HG02973 (cell line): Measurements from ENCODE around the gene ZNF532.
A peak's percentile ranks its signal among the peaks of the same experiment; 100 is the strongest.

Experiments used
- ATAC-seq: cut with Tn5 transposase; IDR thresholded peaks from one replicate; pipeline ENCODE4 v1.9.1; 2021; ENCODE audit warnings: moderate library complexity; ENCODE audit not compliant: unreplicated experiment

Gene ZNF532

DNA sequence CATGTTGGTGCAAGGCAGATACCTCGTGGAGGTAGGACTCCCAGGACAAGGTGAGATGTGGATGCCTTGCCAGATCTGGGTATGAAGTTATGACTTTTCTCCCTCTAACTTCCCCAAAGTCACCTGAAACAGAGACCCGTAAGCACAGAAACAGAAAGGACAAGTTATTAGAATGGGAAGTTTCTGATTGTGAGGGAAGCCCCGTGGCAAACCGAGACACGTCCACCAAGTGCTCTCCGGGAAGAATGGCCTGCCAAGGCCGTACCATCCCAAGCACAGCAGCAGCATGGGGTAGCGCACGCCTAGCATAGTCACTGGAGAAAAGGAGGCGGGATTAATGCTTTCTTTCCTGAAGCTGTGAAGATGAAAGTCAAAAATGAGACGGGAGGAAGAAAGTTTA, 110.6 kb downstream of the ZNF532 start:
- ATAC-seq, result no peak

DNA sequence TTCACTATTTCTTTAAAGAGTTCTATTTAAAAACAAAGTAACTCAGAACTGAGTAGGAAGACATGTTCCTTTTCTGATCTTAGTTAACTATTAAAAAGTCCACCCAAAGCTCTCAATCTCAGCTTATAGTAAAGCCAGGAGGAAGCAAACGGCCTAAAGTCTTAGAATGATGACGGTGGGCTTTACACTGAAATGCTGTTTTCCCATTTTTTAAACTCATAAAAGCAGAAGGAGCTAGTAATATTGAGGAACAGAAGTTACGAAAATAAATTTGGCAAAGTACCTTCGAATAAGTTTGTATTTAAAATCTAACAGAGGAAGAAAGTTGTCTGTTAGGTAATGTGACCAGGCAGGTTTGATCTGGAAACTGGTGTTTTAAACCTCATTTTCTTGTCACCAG, 111.1 kb downstream of the ZNF532 start:
- no peak for ATAC-seq

DNA sequence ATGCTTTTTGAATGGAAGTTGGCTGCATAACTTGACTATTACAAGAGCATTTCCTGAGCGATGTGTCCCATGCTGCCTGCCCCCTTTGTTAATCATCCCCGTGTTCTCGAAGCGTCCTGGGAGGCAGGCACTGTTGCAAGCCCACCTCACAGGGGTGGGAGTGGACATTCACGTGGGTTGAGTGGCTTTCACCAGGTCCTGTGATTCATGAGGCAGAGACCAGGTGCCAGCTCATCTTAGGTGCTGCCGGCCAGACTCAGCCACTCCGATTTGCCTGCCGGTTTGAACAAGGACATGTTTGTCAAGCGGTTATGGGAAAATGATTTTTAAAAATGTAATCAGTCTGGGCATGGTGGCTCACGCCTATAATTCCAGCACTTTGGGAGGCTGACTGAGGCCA, 112.5 kb downstream of the ZNF532 start:
- ATAC-seq, result no peak

DNA sequence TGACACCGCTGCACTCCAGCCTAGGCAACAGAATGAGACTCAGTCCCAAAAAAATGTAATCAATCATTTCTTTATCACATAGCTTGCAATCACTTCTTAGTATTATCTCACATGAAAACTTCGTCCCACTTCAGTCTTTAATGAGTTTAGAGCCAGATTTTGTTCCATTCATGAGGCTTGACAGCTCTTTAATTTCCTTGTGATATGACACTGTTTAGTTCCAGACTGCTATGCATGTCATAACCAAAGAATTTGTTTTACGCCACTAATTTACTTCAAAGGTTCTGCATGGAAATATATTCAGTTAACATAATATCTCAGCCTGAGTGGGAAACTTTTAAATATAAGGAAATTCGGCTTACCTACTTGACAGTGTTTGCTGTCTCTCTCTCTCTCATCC, 113.1 kb downstream of the ZNF532 start:
- ATAC-seq, result no peak

DNA sequence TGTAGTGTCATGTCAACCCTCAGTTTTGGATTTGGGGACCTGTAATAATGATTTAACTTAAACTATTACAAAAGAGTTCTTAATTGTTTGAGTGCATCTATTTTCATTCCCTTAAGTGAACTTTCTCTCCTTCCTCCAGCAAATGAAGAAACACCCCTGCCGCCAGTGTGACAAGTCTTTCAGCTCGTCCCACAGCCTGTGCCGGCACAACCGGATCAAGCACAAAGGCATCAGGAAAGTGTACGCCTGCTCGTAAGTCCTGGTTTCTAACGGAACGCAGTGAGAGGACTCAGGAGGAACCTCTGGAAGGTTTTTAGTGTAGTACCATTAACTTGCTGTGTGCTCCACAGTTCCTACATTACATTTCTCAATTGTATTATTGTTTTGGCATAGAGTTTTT, 114.2 kb downstream of the ZNF532 start:
- no peak for ATAC-seq

DNA sequence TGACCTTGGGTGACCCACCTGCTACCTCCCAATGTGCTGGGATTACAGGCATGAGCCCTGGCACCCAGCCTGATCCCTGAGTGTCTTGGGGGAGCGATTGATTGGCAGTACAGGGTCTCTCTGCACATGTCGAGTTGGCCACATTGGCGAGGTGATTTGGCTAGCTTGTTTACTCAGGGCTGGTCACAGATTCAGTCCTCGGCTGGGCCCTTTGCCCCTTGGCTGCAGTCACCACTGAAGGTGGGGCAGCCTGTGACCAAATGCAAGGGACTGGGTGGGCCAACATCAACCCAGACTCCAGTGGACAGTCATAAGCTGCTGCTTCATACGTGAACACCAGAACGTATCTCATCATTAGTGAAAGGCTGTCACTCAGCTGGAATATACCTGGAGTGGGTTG, 114.9 kb downstream of the ZNF532 start:
- no peak for ATAC-seq

DNA sequence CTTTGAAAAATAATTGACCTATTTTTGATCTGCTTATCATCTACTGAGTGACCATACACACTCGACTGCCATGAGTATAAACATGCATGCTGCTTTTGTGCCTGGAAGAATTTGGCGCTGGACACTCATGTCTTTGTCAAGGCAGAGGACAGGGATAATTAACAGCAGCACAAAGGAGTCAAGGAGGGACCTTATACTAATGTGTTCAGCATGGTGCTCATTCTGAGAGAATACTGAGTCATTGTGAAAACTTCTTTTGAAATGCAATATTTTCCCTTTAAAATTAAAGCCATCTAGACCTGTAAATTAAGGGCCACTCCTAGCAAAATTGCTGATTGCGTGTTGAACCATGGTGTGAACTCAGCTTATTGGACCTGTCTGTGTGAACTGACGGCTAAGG, 116.3 kb downstream of the ZNF532 start:
- ATAC-seq, result peak; percentile 62

DNA sequence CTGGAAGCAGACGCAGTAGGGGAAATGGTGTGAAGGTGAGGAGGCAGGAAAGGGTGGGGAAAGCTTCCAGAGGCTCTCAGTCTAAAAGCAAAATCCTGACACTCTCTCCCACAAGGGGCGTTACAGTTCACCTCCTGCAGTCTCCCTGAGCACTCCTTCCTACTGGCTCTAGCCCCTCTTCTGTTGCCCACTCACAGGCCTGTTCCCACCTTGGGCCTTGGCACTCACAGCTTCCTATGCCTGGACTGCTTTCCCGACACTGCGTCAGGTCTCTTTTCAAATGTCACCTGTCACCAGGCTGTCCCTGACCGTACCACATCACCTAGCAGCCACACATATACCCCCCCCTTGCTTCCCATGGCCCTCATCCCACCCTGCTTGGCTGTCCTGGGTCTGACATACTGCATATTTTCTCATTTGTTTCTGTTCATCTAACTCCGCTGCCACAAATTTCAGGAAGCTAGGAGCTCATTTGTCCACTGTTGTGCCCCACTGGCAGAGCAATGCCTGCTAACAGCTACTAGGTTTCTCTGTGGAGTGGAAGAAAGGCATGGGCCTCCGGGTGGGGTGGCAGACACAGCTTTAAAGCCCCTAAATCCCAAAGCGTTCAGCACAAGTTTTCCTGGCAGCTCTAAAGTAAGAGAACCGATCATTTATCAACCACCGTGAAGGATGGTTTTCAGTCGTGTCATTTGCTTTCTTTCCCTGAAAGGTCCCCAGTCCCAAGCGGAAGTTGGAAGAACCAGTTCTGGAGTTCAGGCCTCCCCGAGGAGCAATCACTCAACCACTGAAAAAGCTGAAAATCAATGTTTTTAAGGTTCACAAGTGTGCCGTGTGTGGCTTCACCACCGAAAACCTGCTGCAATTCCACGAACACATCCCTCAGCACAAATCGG, 118.8 kb downstream of the ZNF532 start:
- no peak for ATAC-seq

DNA sequence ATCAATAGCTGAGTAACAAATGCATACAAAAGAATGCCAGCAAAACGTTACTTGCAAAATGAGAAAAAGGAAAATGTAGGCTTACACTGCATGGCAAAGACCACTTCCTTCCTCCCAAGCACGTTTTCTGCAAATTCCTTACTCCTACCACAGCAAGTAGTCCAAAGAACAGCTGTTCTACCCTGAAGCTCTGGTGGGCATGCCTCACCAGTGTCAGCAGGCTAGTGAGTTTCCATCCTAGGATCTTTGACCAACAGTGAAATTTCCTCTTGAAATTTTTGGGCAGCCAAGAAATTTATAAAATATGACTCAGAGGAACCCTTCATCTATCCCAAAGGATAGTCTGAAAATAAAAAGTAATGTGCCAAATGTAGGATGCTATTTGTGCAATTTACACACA, 123.9 kb downstream of the ZNF532 start:
- ATAC-seq, result no peak

DNA sequence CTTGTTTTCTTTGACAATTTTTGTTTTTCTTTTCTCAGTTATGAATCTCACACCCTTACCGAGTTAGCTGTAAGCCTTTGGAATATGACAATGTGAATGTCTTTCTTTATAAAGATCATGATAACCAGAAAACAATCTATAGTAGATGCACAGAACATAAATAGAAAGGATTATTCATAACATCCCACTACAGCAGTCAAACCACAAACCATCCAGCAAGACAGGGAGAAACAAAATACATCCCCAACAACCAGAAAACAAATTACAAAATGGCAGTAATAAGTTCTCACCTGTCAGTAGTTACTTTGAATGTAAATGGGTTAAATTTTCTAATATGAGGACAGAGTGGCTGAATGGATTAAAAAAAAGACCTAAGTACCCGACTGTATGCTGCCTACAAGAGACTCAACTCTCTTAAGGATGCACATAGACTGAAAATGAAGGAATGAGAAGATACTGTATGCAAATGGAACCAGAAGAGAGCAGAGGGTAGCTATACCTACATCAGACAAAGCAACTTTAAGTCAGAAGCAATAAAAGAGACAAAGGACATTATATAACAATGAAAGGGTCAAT, 124.6 kb downstream of the ZNF532 start:
- ATAC-seq, result no peak

DNA sequence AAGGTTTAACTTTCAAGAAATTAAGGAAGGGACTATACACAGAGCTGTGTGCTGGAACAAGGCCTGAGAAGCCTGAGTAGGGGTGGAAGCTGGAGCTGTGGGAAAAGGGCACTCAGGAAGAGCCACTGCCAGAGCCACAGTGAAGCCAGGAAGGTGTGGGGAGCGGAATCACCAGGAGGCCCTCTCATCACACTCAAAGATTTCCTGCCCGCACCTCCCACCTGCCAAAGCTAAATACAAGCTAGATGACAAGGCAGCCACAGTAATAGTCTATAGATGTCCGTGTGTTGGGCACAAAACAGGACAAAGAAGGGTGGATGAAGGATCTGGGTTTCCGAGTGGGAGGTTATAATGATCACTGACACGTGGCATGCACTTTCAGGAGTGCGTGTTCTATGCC, 126.0 kb downstream of the ZNF532 start:
- ATAC-seq, result no peak

DNA sequence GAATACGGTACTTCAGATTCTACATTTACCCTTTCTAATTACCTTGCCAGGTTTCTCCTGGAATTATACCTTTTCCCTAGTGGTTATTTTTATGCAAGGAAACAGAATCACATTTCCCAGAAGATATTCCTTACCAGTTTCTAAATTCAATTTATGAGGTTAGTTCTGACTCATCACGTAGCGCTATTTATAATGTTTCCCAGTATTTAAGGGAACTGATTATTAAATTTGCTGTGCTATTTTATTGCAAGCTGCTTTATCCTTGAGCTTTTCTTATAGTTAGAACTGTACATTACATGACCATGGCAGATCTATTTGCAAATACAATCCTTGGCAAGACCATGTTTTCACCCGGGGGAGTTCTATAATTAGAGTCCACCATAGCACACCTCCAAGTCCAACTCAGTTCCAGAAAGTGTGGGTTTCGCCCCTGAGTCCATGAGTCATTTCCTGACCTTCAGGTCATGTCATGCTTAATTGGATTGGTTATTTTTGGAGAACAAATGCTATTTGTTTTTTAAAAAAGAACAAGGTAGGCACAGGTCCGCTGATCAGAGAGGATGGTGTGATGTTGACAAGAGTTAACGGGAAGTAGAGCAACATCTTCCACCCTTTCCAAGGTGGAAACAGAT, 126.6 kb downstream of the ZNF532 start:
- ATAC-seq, result peak; percentile 85

DNA sequence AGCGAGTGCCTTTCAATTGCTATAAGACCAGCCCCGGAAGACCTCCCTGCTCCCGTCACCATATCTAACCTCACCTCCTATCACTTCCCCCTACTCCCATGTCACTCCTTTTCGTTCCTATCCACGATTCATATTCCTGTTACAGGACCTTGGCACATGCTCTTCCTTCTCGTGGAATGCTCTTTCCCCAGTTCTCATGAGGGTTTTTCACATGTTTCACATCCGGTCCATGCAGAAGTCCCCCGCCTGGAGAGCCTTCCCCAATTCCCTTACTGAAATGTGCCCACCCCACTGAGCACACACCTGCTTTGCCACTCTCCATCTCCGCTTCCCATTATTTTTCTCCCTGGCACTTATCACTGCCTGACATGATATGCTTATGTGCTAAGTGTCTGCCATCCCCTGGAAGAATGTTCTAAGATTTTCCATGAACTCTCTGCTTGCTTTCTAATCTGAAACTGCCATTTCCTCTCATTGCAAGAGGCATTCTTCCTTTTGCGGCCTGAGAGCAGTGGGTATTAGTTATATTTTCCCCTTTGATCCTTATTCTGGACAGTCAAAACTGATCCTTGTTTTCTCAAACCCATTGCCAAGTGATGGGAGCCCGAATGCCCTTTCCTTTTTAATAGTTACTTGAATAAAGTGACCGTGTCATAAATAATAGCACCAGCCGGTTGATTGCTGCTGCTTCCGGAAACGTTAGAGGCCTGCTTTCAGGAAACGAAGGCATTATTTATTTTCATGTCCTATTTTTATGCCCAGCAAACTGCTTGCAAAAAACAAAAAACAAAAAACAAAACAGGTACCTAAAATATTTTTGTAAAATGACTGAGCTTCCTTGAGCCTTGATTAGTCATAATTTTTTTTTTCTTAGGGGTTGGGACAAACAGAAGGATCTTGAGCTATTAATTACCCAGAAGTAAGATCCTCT, 127.9 kb downstream of the ZNF532 start:
- no peak for ATAC-seq

DNA sequence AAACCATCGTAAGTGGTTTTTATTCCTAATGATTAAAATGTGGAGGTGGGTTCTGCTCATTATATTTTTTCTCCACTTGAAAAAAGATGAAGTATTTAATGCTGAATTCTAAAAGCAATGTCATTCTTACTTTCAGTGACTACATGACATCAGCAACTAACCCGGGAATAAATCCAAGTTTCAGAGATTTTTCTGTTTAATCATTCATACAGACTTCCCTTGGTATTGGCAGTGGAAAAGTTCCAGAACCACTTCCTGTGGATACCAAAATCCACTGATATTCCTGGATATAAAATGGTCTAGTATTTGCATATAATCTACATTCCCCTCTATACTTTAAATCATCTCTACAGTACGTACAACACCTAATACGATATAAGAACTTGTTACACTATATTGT, 128.6 kb downstream of the ZNF532 start:
- ATAC-seq, result no peak

DNA sequence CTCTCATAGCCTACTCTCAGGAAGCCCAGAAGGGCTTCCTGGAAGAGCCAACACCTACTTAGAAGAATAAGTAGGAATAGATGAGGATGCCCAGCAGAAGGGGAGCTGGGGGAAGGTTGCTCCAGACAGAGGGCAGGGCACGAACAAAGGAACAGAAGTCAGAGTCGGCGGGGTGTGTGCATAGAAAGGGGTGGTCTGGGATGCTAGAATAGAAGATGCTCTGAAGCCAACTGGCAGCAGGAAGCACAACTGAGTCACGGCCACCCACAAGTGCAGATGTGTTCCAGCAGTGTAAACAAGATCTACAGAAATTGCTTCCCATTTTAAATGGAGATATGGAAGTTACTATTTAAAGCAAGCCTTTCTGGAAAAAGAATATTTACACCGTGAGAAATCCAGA, 131.0 kb downstream of the ZNF532 start:
- ATAC-seq, result no peak

DNA sequence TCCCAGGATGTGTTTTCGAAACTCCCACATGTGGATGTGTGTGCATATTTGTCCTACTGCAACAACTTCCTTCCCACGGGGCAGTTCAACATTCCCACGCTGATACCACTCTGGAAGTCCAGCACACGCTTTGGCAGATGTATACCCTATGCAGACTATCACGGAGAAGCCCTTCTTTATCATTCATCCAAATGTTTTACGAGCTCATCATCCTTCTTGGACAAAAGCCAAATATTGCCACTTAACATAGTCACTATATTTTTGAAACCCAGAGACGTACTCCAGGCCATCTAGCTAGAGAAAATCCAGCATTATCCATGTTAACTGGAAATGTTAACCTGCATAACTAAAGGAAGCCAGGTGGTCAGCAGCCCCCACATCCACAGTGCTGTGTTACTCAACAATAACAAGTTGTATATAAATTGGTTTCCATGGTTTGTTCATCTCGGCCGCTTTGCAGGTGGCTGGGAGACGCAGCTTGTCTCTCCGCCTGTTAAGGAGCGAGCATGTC, 131.5 kb downstream of the ZNF532 start:
- ATAC-seq, result no peak

DNA sequence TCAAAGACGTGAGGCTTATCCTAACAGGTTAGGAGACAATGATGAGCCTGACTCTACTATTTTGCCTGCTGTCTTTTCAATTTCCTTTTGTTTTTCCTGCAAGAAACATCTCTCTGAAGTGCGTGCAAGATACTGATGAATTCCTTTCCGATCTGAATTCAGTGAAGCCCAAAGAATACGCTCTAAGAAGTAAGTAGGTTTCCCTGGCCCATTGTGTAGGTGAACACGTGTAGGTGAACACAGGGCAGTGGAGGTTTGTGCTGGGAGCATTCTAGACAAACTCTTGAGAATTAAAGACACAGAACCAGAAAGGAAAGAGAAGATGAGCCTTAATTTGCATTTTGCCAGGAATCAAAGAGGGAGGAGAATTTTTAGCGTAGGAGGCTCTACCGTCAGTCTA, 132.0 kb downstream of the ZNF532 start:
- no peak for ATAC-seq

DNA sequence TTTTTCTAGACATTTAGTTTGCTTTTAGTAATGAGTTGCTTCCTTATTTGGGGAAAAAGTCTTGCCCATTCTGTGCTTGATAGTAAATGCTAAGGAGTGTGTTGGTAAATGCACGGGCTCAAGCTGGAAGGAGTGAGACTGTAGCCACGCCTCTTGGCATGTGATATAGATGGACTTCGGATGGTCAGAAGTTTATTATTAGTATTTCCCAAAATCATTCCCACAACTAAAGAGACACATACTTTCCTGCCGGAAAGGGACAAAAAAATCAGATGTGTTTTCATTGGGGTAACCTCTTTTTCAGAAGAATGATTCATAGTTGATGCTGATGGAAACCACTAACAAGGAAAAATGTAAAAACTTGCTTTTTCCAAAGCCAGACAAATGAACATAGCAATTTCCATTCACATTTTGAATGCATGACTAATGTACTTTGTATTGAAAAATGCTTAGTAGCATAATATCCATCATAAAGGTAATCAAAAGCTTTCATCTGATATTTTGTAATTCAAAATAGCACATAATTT, 133.2 kb downstream of the ZNF532 start:
- ATAC-seq, result no peak

DNA sequence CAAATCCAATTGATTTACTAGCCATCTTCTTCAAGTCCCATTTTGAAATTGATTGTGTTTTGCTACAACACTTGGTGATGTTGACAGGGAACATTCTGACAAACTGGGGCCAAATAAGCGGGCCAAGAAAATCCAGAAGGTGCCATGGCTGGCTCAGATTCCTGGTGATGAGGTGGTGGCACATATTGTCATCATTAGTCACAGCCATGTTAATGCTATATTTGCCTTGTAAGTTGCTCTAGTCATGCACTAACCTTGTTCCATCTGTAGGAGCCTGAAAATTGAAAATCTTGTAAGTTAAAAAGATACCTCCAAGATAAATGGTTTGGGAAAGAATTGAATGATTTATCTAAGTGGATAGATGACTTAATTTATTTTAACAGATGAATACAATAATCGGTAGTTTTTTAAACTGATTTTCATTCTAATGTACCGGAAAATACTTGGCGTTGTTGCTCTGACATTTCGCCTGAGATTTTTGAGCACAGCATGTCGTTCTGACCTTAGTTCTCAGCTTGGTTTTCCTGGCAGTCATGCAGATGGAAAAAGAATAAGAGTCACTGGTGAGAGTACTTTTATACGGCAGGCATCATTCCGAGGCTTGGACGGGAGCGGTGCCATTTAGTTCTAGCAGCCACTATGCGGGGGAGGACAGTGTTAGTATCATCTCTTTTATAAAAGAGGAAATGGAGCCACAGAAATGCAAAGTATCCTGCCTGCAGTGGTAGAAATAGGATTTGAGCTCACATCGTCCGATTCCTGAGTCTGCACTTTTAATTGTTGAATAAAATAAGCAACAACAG, 133.9 kb downstream of the ZNF532 start:
- ATAC-seq, result peak; percentile 62

DNA sequence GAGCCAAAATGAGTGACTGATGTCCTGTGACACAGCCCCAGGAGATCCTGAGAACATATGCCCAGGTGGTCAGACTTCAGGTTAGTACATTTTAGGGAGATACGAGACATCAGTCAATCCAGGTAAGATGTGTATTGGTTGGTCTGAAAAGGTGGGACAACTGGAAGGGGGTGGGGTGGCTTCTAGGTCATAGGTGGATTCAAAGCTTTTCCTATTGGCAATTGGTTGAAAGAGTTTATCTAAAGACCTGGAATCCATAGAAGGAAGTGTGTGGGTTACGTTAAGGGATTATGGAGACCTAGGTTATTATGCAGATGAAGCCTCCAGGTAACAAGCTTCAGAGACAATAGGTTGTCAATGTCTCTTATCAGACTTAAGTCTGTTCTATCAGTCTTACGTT, 136.5 kb downstream of the ZNF532 start:
- no peak for ATAC-seq
